Spleen (tissue), 7 donors: ENCODE measurements around the gene KANSL3.

ENCODE experiments used
- CTCF ChIP-seq, 11 experiments: fragments of 200-600 bp in 7 of 11; fragments of 450-650 bp in 4 of 11; sonication (generic) in 4 of 11; IDR thresholded peaks in 8 of 11; conservative IDR thresholded peaks in 3 of 11; 1 replicate in 7 of 11; 2 replicates in 4 of 11; pipeline versions ENCODE4 v1.4.0 to v1.8.0; 2016 to 2021; ENCODE audit warnings: antibody characterized with exemption in 11 of 11, inconsistent platforms in 4 of 11, mild to moderate bottlenecking in 1 of 11
- POLR2AphosphoS5 ChIP-seq, 3 donors: sonication (generic); formaldehyde crosslinking; IDR thresholded peaks; one replicate each; pipeline ENCODE4 v1.5.1; 2017; ENCODE audit warnings: antibody characterized with exemption in 3 of 3
- donor health status: DM: no; HTN: no; CAD: no; lungs with moderate emphysema.
- donor health status: DM: no; HTN: no; CAD: no.
- donor health status: DM: no; HTN: no; CAD: no.

- TF ChIP-seq CTCF (IDR thresholded peaks at IDR 0.05 in 8 of 11, conservative IDR thresholded peaks at IDR 0.05 in 3 of 11) (no peak), POLR2AphosphoS5 (IDR thresholded peaks at IDR 0.05) (no peak)
Measured at GRCh38 chr2:96663177-96663576, 25.1 kb upstream of the KANSL3 start.
